Transverse colon (tissue), 4 donors: ENCODE measurements around the gene PSMD12. TPM values are rescaled to one million over a fixed set of nuclear protein-coding genes. Genes with fewer than 3 reads are reported as not detected.
"Not testable (repeated sequence)": the region's sequence is repeated elsewhere in the genome, so short reads cannot be mapped to it uniquely, and the experiment has no call there.

Source experiments
- DNase-seq: peaks from one replicate; pipeline ENCODE4 v3.0.0-alpha.2; 2019
- H3K27ac ChIP-seq, 4 donors: fragments of 200-600 bp; sonication (generic); 2 replicates each; pipeline ENCODE4 v1.5.1; 2016 to 2018; ENCODE audit warnings: inconsistent platforms in 4 of 4
- H3K27me3 ChIP-seq: fragments of 200-600 bp; sonication (generic); 2 replicates; pipeline ENCODE4 v1.5.1; 2017; ENCODE audit warnings: inconsistent platforms
- H3K36me3 ChIP-seq, 4 donors: fragments of 200-600 bp; sonication (generic); 2 replicates each; pipeline ENCODE4 v1.5.1; 2017 to 2019; ENCODE audit warnings: inconsistent platforms in 4 of 4
- H3K4me1 ChIP-seq, 4 donors: fragments of 200-600 bp; sonication (generic); 2 replicates each; pipeline ENCODE4 v1.5.1; 2017 to 2020; ENCODE audit warnings: inconsistent platforms in 4 of 4
- H3K4me3 ChIP-seq, 4 donors: fragments of 200-600 bp; sonication (generic); 1 replicate in 1 of 4; 2 replicates in 3 of 4; pipeline versions ENCODE4 v1.5.1 to v1.6.1; 2017 to 2019; ENCODE audit warnings: inconsistent platforms in 4 of 4
- H3K9me3 ChIP-seq, 2 donors: fragments of 200-600 bp; sonication (generic); 2 replicates each; pipeline ENCODE4 v1.5.1; 2017 to 2019; ENCODE audit warnings: inconsistent platforms in 2 of 2
- CTCF ChIP-seq, 5 experiments: fragments of 200-600 bp in 3 of 5; fragments of 450-650 bp in 2 of 5; sonication (generic) in 3 of 5; IDR thresholded peaks; 1 replicate in 2 of 5; 2 replicates in 3 of 5; pipeline ENCODE4 v1.5.1; 2016 to 2017; ENCODE audit warnings: antibody characterized with exemption in 5 of 5, inconsistent platforms in 3 of 5, mild to moderate bottlenecking in 2 of 5, moderate library complexity in 1 of 5
- EP300 ChIP-seq: sonication (generic); formaldehyde crosslinking; IDR thresholded peaks from one replicate; pipeline ENCODE4 v1.6.1; 2017; ENCODE audit warnings: antibody characterized with exemption, low read depth
- POLR2A ChIP-seq: fragments of 450-650 bp; IDR thresholded peaks from one replicate; pipeline ENCODE4 v1.6.1; 2016; ENCODE audit warnings: antibody characterized with exemption, mild to moderate bottlenecking, moderate library complexity
- POLR2AphosphoS5 ChIP-seq, 3 donors: sonication (generic); formaldehyde crosslinking; IDR thresholded peaks; one replicate each; pipeline ENCODE4 v1.6.1; 2016; ENCODE audit warnings: antibody characterized with exemption in 3 of 3
- WGBS, 2 donors: methylation state at CpG; one replicate each; pipeline ENCODE4 v1.1.5; 2018; ENCODE audit warnings: low coverage in 1 of 2; 5-methylcytosine and 5-hydroxymethylcytosine counted together
- in situ Hi-C, 4 donors: fragments of 200-750 bp; cut with MboI; loops; one replicate each; pipeline versions ENCODE4 v1.15.0 to v1.15.1; 2017; ENCODE audit warnings: low sequenced_read_pairs in 3 of 4, low pct_ligation_motif_present in 1 of 4, low pct_unique_long_range_greater_than_20kb in 1 of 4
- intact Hi-C: fragments of 100-400 bp; cut with DNase I; formaldehyde crosslinking; loops from one replicate; pipeline ENCODE4 v1.15.1; 2023; ENCODE audit warnings: low total_unique reads
- total RNA-seq, 4 donors: library from RNA; depleted of rRNA; stranded (reverse); fragments of >200 nt; gene quantifications; one replicate each; pipeline ENCODE4 v1.1.0, GENCODE V29; 2016

The PSMD12 gene
- total RNA-seq, 4 donors from 2014 or later: 7.2 to 25.2 (median 12.5) TPM

DNA sequence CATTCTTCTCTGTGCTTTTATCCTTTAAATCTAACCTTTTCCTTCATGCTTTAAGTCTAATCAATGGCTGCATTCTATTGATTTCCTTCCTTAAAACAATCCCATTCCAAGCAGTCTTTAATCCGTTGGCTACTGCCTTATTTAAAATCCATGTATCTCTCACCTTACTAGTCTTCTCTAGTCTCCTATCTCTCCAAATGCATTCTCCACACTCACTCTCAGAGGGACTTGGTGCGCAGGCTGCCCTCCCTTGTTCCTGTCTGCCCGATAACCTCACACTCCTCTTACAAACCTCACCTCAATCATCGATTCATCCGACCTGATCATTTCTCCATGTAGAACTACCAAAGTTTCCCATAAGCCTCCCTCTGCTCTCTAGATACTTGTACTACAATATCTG lies 23.1 kb downstream of the PSMD12 start:
- Histone ChIP-seq H3K27ac (no peak overlapping the region), H3K4me1 (no peaks in the 10 kb centered on the region), H3K27me3 (no peaks in the 10 kb centered on the region), H3K9me3 (no peaks in the 10 kb centered on the region), H3K4me3 (no peak overlapping the region), H3K36me3 (peaks cover 0 to 54% (median 22%) of the 10 kb centered on the region in 4 donors)
- in situ Hi-C loops (no loop called here), intact Hi-C loops (no loop called here)
- TF ChIP-seq POLR2AphosphoS5 (IDR thresholded peaks at IDR 0.05) (no peak), EP300 (no peak), CTCF (IDR thresholded peaks at IDR 0.05) (no peak), POLR2A (no peak)
- WGBS, 2 donors: 88 to 98% methylated on average over 3 to 5 of the region's 5 CpGs
- DNase-seq: no peak

- 73 to 90% methylated on average over 5 to 7 of the region's 7 CpGs for WGBS, 2 donors
- H3K4me3 ChIP-seq, intact Hi-C loops, H3K27ac ChIP-seq, H3K9me3 ChIP-seq, H3K27me3 ChIP-seq, in situ Hi-C loops, H3K4me1 ChIP-seq, DNase-seq: not testable (repeated sequence)
- peaks cover 0 to 19% (median 4%) of the 10 kb centered on the region in 4 donors for H3K36me3 ChIP-seq
Observed at GRCh38 chr17:67338353-67338752, 28.0 kb downstream of the PSMD12 start.

GRCh38 chr17:67336859-67337258 lies 29.5 kb downstream of the PSMD12 start:
- no peaks in the 10 kb centered on the region for H3K4me1 ChIP-seq
- no peaks in the 10 kb centered on the region for H3K27me3 ChIP-seq
- 84 to 100% methylated on average over 4 to 12 of the region's 12 CpGs for WGBS, 2 donors
- no peak for TF ChIP-seq EP300
- no peak for TF ChIP-seq CTCF (IDR thresholded peaks at IDR 0.05)
- no peak for TF ChIP-seq POLR2AphosphoS5 (IDR thresholded peaks at IDR 0.05)
- TF ChIP-seq POLR2A: no peak
- intact Hi-C loops (no loop called here), in situ Hi-C loops (no loop called here)
- no peaks in the 10 kb centered on the region for H3K9me3 ChIP-seq
- H3K36me3 ChIP-seq: peaks cover 0 to 16% (median 4%) of the 10 kb centered on the region in 4 donors
- H3K27ac ChIP-seq: no peak overlapping the region
- DNase-seq: no peak
- H3K4me3 ChIP-seq: no peak overlapping the region

GRCh38 chr17:67335245-67335835 lies 31.0 kb downstream of the PSMD12 start:
- DNase-seq: no peak
- H3K9me3 ChIP-seq: no peaks in the 10 kb centered on the region
- intact Hi-C loops (no loop called here), in situ Hi-C loops (no loop called here)
- H3K27ac ChIP-seq: no peak overlapping the region
- 93 to 100% methylated on average over 3 to 5 of the region's 5 CpGs for WGBS, 2 donors
- H3K4me3 ChIP-seq: no peak overlapping the region
- H3K4me1 ChIP-seq: no peaks in the 10 kb centered on the region
- peaks cover 0 to under 1% (median 0%) of the 10 kb centered on the region in 4 donors for H3K36me3 ChIP-seq
- H3K27me3 ChIP-seq: no peaks in the 10 kb centered on the region
- no peak for TF ChIP-seq EP300
- TF ChIP-seq CTCF (IDR thresholded peaks at IDR 0.05): no peak
- no peak for TF ChIP-seq POLR2A
- no peak for TF ChIP-seq POLR2AphosphoS5 (IDR thresholded peaks at IDR 0.05)

DNA sequence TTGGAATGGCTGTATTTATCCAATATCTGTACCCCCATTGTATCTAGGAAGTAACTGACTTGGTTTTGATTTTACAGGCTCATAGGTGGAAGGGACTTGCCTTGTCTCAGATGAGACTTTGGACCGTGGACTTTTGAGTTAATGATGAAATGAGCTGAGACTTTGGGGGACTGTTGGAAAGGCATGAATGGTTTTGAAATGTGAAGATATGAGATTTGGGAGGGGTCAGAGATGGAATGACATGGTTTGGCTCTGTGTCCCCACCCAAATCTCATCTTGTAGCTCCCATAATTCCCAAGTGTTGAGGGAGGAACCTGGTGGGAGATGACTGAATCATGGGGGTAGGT lies 34.2 kb downstream of the PSMD12 start:
- in situ Hi-C loops, DNase-seq, intact Hi-C loops: not testable (repeated sequence)

DNA sequence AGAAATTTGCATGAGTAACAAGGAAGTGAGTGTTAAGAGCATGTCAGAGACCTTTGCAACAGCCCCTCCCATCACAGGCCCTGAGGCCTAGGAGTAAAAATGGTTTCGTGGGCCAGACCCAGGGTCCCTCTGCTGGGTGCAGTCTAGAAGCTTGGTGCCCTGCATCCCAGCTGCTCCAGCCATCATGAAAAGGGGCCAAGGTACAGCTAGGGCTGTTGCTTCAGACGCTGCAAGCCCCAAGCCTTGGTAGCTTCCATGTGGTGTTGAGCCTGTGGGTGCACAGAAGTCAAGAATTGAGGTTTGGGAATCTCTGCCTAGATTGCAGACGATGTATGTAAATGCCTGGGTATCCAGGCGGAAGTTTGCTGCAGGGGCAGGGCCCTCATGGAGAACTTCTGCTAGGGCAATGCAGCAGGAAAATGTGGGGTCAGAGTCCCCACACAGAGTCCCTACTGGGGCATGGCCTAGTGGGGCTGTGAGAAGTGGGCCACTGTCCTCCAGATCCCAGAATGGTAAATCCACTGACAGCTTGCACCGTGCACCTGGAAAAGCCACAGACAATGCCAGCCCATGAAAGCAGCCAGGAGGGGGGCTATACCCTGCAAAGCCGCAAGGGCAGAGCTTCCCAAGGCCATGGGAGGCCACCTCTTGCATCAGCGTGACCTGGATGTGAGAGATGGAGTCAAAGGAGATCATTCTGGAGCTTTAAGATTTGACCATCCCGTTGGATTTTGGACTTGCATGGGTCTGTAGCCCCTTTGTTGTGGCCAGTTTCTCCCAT lies 34.8 kb downstream of the PSMD12 start:
- H3K4me3 ChIP-seq, H3K27ac ChIP-seq, DNase-seq, in situ Hi-C loops, H3K27me3 ChIP-seq, H3K9me3 ChIP-seq, H3K4me1 ChIP-seq, intact Hi-C loops, H3K36me3 ChIP-seq: not testable (repeated sequence)
- 80 to 94% methylated on average over 2 to 8 of the region's 8 CpGs for WGBS, 2 donors

More for the DNA sequence above, 34.2 kb downstream of the PSMD12 start:
- H3K9me3 ChIP-seq, H3K27ac ChIP-seq, H3K4me1 ChIP-seq, H3K27me3 ChIP-seq, H3K36me3 ChIP-seq, H3K4me3 ChIP-seq: not testable (repeated sequence)
- 96 to 100% methylated on average over 1 of the region's 1 CpG for WGBS, 2 donors
